DOHH2 (cell line): ENCODE measurements around the gene KRT12.
A peak's percentile ranks its signal among the peaks of the same experiment; 100 is the strongest.

Experiments used
- H3F3A ChIP-seq: fragments of 200-600 bp; sonication (generic), shearing (Covaris generic); 2 replicates; pipeline ENCODE4 v1.6.0; 2016; ENCODE audit warnings: antibody characterized with exemption, mild to moderate bottlenecking; ENCODE audit not compliant: control insufficient read depth, insufficient read depth
- H3K27ac ChIP-seq: fragments of 200-600 bp; sonication (generic); 2 replicates; pipeline ENCODE4 v1.5.1; 2014; ENCODE audit warnings: low read depth, mild to moderate bottlenecking, low read length, moderate library complexity
- H3K27me3 ChIP-seq: fragments of 200-600 bp; sonication (generic); 2 replicates; pipeline ENCODE4 v1.6.1; 2014; ENCODE audit warnings: mild to moderate bottlenecking, low read length, mixed read lengths; ENCODE audit not compliant: control insufficient read depth
- H3K36me3 ChIP-seq: fragments of 200-600 bp; sonication (generic); 2 replicates; pipeline ENCODE4 v1.6.1; 2014; ENCODE audit warnings: mild to moderate bottlenecking, low read length, moderate library complexity, mixed read lengths; ENCODE audit not compliant: control insufficient read depth
- H3K4me1 ChIP-seq: fragments of 200-600 bp; sonication (generic); 2 replicates; pipeline ENCODE4 v1.6.1; 2014; ENCODE audit warnings: mild to moderate bottlenecking, low read length, mixed read lengths; ENCODE audit not compliant: control insufficient read depth
- H3K4me2 ChIP-seq: fragments of 200-600 bp; sonication (generic); 2 replicates; pipeline ENCODE4 v1.6.0; 2014; ENCODE audit warnings: mild to moderate bottlenecking, low read length, moderate library complexity
- H3K4me3 ChIP-seq: fragments of 200-600 bp; sonication (generic); 2 replicates; pipeline ENCODE4 v1.5.1; 2014; ENCODE audit warnings: mild to moderate bottlenecking, low read length, mixed read lengths
- H3K79me2 ChIP-seq: fragments of 200-600 bp; sonication (generic); 2 replicates; pipeline ENCODE4 v1.6.1; 2014; ENCODE audit warnings: mild to moderate bottlenecking, low read length, mixed read lengths; ENCODE audit not compliant: control insufficient read depth
- H3K9me2 ChIP-seq: fragments of 200-600 bp; sonication (generic); replicated peaks from 2 replicates; pipeline ENCODE4 v1.6.1; 2014; ENCODE audit warnings: mild to moderate bottlenecking, low read length, mixed read lengths; ENCODE audit not compliant: control insufficient read depth
- H3K9me3 ChIP-seq: fragments of 200-600 bp; sonication (generic); 2 replicates; pipeline ENCODE4 v1.6.1; 2014; ENCODE audit warnings: antibody characterized with exemption, low read length, mixed read lengths; ENCODE audit not compliant: control insufficient read depth, insufficient read depth
- H4K20me1 ChIP-seq: fragments of 200-600 bp; sonication (generic); 2 replicates; pipeline ENCODE4 v1.6.0; 2014; ENCODE audit warnings: low read depth, mild to moderate bottlenecking, antibody characterized with exemption, low read length, moderate library complexity; ENCODE audit not compliant: control insufficient read depth, insufficient read depth
- EZH2phosphoT487 ChIP-seq: fragments of 200-600 bp; sonication (generic); IDR thresholded peaks from 2 replicates; pipeline ENCODE4 v1.6.1; 2017; ENCODE audit warnings: borderline replicate concordance, mild to moderate bottlenecking, antibody characterized with exemption, low read length, moderate library complexity, mixed read lengths
- TF ChIP-seq, protein P1 (sequence below): fragments of 200-600 bp; sonication (generic); IDR thresholded peaks from one replicate; pipeline ENCODE4 v1.5.1; 2014; ENCODE audit warnings: antibody characterized with exemption, mild to moderate bottlenecking, low read depth, low read length; ENCODE audit not compliant: poor library complexity, severe bottlenecking

KRT12 gene

DNA sequence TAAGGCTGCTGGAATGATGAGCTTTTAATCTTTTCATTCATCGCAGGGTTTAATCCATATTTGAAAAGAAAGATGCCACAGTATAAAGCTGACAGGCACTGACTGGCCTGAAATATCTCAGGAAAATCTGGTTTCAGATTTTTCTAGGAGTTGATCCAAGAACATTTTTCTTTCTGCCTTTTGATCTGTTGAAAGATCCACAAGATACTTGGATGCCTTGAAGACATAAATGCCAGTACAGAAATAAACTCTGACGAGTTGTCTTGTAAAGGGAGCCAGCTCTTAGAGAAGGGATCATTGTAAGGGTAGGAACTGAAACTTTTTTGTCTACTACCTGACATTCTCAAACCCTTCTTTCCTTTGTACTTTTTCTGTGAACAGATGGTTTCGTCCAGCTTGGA is 43.4 kb upstream of the KRT12 start:
- Histone ChIP-seq H3K4me3 (no peak overlapping the region), H3K79me2 (no peaks in the 10 kb centered on the region), H3K27me3 (peaks cover 14% of the 10 kb centered on the region), H3K27ac (no peak overlapping the region), H3K9me3 (no peaks in the 10 kb centered on the region), H4K20me1 (no peaks in the 10 kb centered on the region), H3K9me2 (no peaks in the 10 kb centered on the region), H3K4me1 (no peaks in the 10 kb centered on the region), H3K4me2 (no peak overlapping the region), H3F3A (no peaks in the 10 kb centered on the region), H3K36me3 (no peaks in the 10 kb centered on the region)
- TF ChIP-seq EZH2phosphoT487: no peak
- TF ChIP-seq, protein P1, sequence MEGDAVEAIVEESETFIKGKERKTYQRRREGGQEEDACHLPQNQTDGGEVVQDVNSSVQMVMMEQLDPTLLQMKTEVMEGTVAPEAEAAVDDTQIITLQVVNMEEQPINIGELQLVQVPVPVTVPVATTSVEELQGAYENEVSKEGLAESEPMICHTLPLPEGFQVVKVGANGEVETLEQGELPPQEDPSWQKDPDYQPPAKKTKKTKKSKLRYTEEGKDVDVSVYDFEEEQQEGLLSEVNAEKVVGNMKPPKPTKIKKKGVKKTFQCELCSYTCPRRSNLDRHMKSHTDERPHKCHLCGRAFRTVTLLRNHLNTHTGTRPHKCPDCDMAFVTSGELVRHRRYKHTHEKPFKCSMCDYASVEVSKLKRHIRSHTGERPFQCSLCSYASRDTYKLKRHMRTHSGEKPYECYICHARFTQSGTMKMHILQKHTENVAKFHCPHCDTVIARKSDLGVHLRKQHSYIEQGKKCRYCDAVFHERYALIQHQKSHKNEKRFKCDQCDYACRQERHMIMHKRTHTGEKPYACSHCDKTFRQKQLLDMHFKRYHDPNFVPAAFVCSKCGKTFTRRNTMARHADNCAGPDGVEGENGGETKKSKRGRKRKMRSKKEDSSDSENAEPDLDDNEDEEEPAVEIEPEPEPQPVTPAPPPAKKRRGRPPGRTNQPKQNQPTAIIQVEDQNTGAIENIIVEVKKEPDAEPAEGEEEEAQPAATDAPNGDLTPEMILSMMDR: no peak

GRCh38 chr17:40909755-40910154 is 42.7 kb upstream of the KRT12 start:
- no peak overlapping the region for H3K4me2 ChIP-seq
- no peak overlapping the region for H3K27ac ChIP-seq
- no peak for TF ChIP-seq EZH2phosphoT487
- TF ChIP-seq, protein P1: no peak

DNA sequence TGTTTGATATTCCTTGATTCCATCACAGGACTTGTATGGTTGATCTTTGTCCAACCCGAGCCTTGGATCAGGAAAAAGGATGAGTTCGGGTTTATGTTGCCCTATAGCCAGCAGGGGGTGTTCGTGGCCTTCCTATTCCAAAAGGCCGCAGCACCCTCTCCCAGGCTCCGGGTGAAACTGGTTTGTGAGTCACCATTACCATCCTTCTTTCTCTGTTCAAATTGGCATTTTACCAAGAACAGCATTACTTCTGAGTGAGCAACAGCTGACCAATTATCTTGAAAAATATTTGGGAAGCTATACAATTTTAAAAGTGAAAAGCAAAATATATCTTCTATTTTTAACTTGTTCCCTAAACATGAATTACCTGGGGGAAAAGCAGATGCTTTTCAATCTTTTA is 42.3 kb upstream of the KRT12 start:
- H3K27me3 ChIP-seq: peaks cover 12% of the 10 kb centered on the region
- no peaks in the 10 kb centered on the region for H3K9me2 ChIP-seq
- no peaks in the 10 kb centered on the region for H3K9me3 ChIP-seq
- TF ChIP-seq, protein P1: peak; percentile 70
- TF ChIP-seq EZH2phosphoT487: no peak
- no peaks in the 10 kb centered on the region for H3K36me3 ChIP-seq
- no peaks in the 10 kb centered on the region for H4K20me1 ChIP-seq
- no peaks in the 10 kb centered on the region for H3F3A ChIP-seq
- no peak overlapping the region for H3K27ac ChIP-seq
- H3K4me2 ChIP-seq: no peak overlapping the region
- H3K4me3 ChIP-seq: no peak overlapping the region
- no peaks in the 10 kb centered on the region for H3K79me2 ChIP-seq
- no peaks in the 10 kb centered on the region for H3K4me1 ChIP-seq

More at GRCh38 chr17:40909755-40910154, 42.7 kb upstream of the KRT12 start:
- H3F3A ChIP-seq: no peaks in the 10 kb centered on the region
- peaks cover 12% of the 10 kb centered on the region for H3K27me3 ChIP-seq
- H3K4me1 ChIP-seq: no peaks in the 10 kb centered on the region
- no peaks in the 10 kb centered on the region for H4K20me1 ChIP-seq
- no peak overlapping the region for H3K4me3 ChIP-seq
- no peaks in the 10 kb centered on the region for H3K9me2 ChIP-seq
- H3K9me3 ChIP-seq: no peaks in the 10 kb centered on the region
- no peaks in the 10 kb centered on the region for H3K36me3 ChIP-seq
- H3K79me2 ChIP-seq: no peaks in the 10 kb centered on the region
